CD14-positive monocyte (primary cell): ENCODE results near the gene CYLD. TPM values are rescaled to one million over a fixed set of nuclear protein-coding genes. Genes with fewer than 3 reads are reported as not detected.

Source experiments
- DNase-seq, 3 donors: peaks; one replicate each; pipeline ENCODE4 v3.0.0-alpha.2; 2011 to 2022
- H2AFZ ChIP-seq: 2 replicates; pipeline ENCODE4 v1.6.0; 2012; ENCODE audit warnings: mild to moderate bottlenecking, low read depth, low read length, inconsistent platforms; ENCODE audit not compliant: insufficient read depth, poor library complexity, severe bottlenecking
- H3K27ac ChIP-seq, 2 donors: 1 replicate in 1 of 2; 2 replicates in 1 of 2; pipeline ENCODE4 v1.5.1; 2012 to 2013; ENCODE audit warnings: low read length in 2 of 2, control low read depth in 1 of 2, inconsistent platforms in 1 of 2, low read depth in 1 of 2, mild to moderate bottlenecking in 1 of 2
- H3K27me3 ChIP-seq, 2 donors: one replicate each; pipeline versions ENCODE4 v1.6.0 to v1.6.1; 2011 to 2013; ENCODE audit warnings: low read length in 2 of 2; ENCODE audit not compliant: control insufficient read depth in 2 of 2, insufficient read depth in 2 of 2
- H3K36me3 ChIP-seq, 2 donors: replicated peaks in 1 of 2; 1 replicate in 1 of 2; 2 replicates in 1 of 2; pipeline versions ENCODE4 v1.5.1 to v1.6.1; 2012 to 2013; ENCODE audit warnings: low read length in 2 of 2, control low read depth in 1 of 2, inconsistent platforms in 1 of 2, mild to moderate bottlenecking in 1 of 2; ENCODE audit not compliant: insufficient read depth in 2 of 2, control insufficient read depth in 1 of 2
- H3K4me1 ChIP-seq, 2 donors: 1 replicate in 1 of 2; 2 replicates in 1 of 2; pipeline versions ENCODE4 v1.5.1 to v1.6.1; 2012 to 2013; ENCODE audit warnings: low read length in 2 of 2, control low read depth in 1 of 2, inconsistent platforms in 1 of 2, mild to moderate bottlenecking in 1 of 2, moderate library complexity in 1 of 2; ENCODE audit not compliant: insufficient read depth in 2 of 2, control insufficient read depth in 1 of 2
- H3K4me2 ChIP-seq: replicated peaks from 2 replicates; pipeline ENCODE3; 2012; ENCODE audit warnings: low read length, moderate library complexity, mild to moderate bottlenecking; ENCODE audit not compliant: poor library complexity, severe bottlenecking; ENCODE audit errors: extremely low read depth
- H3K4me3 ChIP-seq, 3 experiments: fragments of 200-600 bp in 1 of 3; sonication (generic) in 1 of 3; replicated peaks in 1 of 3; 1 replicate in 2 of 3; 2 replicates in 1 of 3; pipeline ENCODE4 v1.5.1; 2011 to 2013; ENCODE audit warnings: low read length in 3 of 3, mild to moderate bottlenecking in 3 of 3, control low read depth in 2 of 3, low read depth in 2 of 3, inconsistent platforms in 1 of 3, moderate library complexity in 1 of 3
- H3K79me2 ChIP-seq: 2 replicates; pipeline ENCODE4 v1.6.0; 2012; ENCODE audit warnings: mild to moderate bottlenecking, control low read depth, inconsistent platforms, low read length, moderate library complexity; ENCODE audit not compliant: insufficient read depth
- H3K9ac ChIP-seq: 2 replicates; pipeline ENCODE4 v1.6.0; 2017; ENCODE audit warnings: low read length, mild to moderate bottlenecking; ENCODE audit not compliant: insufficient read depth, poor library complexity, severe bottlenecking
- H3K9me3 ChIP-seq, 2 donors: replicated peaks in 1 of 2; 1 replicate in 1 of 2; 2 replicates in 1 of 2; pipeline versions ENCODE4 v1.5.1 to v1.6.1; 2012 to 2013; ENCODE audit warnings: low read length in 2 of 2, control low read depth in 1 of 2; ENCODE audit not compliant: control insufficient read depth in 1 of 2, insufficient read depth in 1 of 2
- H4K20me1 ChIP-seq: 2 replicates; pipeline ENCODE4 v1.6.0; 2012; ENCODE audit warnings: mild to moderate bottlenecking, low read length, control low read depth, moderate library complexity; ENCODE audit not compliant: insufficient read depth
- H3K27ac Mint-ChIP-seq, 7 donors: one replicate each; pipeline ENCODE4 v1.8.0; 2020; ENCODE audit warnings: mild to moderate bottlenecking in 7 of 7, mixed read lengths in 7 of 7, moderate library complexity in 6 of 7, inconsistent platforms in 2 of 7
- H3K27me3 Mint-ChIP-seq, 3 donors: one replicate each; pipeline ENCODE4 v1.8.0; 2021 to 2022; ENCODE audit warnings: low read depth in 3 of 3, mild to moderate bottlenecking in 3 of 3, mixed read lengths in 3 of 3, moderate library complexity in 3 of 3, inconsistent platforms in 1 of 3
- H3K36me3 Mint-ChIP-seq, 2 donors: one replicate each; pipeline ENCODE4 v1.8.0; 2020; ENCODE audit warnings: mixed read lengths in 2 of 2, inconsistent platforms in 1 of 2, mild to moderate bottlenecking in 1 of 2
- H3K4me1 Mint-ChIP-seq: one replicate; pipeline ENCODE4 v1.8.0; 2020; ENCODE audit warnings: mild to moderate bottlenecking, mixed read lengths
- H3K4me3 Mint-ChIP-seq, 2 donors: one replicate each; pipeline ENCODE4 v1.8.0; 2020; ENCODE audit warnings: mild to moderate bottlenecking in 2 of 2, mixed read lengths in 2 of 2, moderate library complexity in 1 of 2
- H3K9me3 Mint-ChIP-seq, 7 donors: one replicate each; pipeline ENCODE4 v1.8.0; 2020 to 2022; ENCODE audit warnings: mixed read lengths in 7 of 7, mild to moderate bottlenecking in 6 of 7, moderate library complexity in 6 of 7, inconsistent platforms in 2 of 7
- CTCF ChIP-seq: fragments of 200-600 bp; IDR thresholded peaks from one replicate; pipeline ENCODE4 v1.8.0; 2022; ENCODE audit warnings: antibody characterized with exemption, mild to moderate bottlenecking
- WGBS: methylation state at CpG from one replicate; pipeline ENCODE4 v1.1.5; 2013; ENCODE audit warnings: missing lambda C conversion rate; ENCODE audit not compliant: insufficient coverage; 5-methylcytosine and 5-hydroxymethylcytosine counted together
- intact Hi-C, 2 donors: fragments of 100-400 bp; cut with micrococcal nuclease; formaldehyde crosslinking; loops; one replicate each; pipeline versions ENCODE4 v1.15.0 to v1.15.1; 2023
- polyA plus RNA-seq, 3 donors: library from polyadenylated mRNA; depleted of rRNA in 1 of 3; unstranded in 2 of 3; stranded (reverse) in 1 of 3; fragments of 300-500 nt in 2 of 3; fragments of >200 nt in 1 of 3; fragmentation: Illumina TruSeq in 2 of 3; gene quantifications; 1 replicate in 2 of 3; 2 replicates in 1 of 3; pipeline ENCODE4 v1.2.3, GENCODE V29; 2012 to 2021

CYLD gene
- polyA plus RNA-seq, 3 donors = 32.1 to 57.9 (median 35.9) TPM

- peaks cover 26 to 31% of the 10 kb centered on the region in 2 donors for H3K36me3 ChIP-seq
- Mint-ChIP-seq H3K27ac (peak overlapping the region; percentile 98 to 100 (median 99)), H3K9me3 (no peaks in the 10 kb centered on the region), H3K4me3 (peak overlapping the region; percentile 95 to 99), H3K27me3 (no peaks in the 10 kb centered on the region), H3K4me1 (peaks cover 87% of the 10 kb centered on the region), H3K36me3 (peaks cover 39 to 55% of the 10 kb centered on the region in 2 donors)
- intact Hi-C loops = loop anchor here (5.0 to 10.0 kb wide), 2 partner anchors 46 to 422 kb away; partner anchors contain the start of gene CYLD (in 2 of the 2)
- peak overlapping the region; percentile 95 for H3K9ac ChIP-seq
- peaks cover 75 to 89% of the 10 kb centered on the region in 2 donors for H3K4me1 ChIP-seq
- TF ChIP-seq CTCF = no peak
- peaks cover 95% of the 10 kb centered on the region for H3K79me2 ChIP-seq
- peak; percentile 98 to 100 (median 99) for DNase-seq
- WGBS = 48% methylated on average over 10 of the region's 15 CpGs
- peak overlapping the region; percentile 99 for H3K4me2 ChIP-seq
- peak overlapping the region in 2 of 3 experiments; percentile 32 to 95 for H3K4me3 ChIP-seq
- peak overlapping the region; percentile 97 to 100 for H3K27ac ChIP-seq
- H4K20me1 ChIP-seq = peaks cover 34% of the 10 kb centered on the region
- H3K27me3 ChIP-seq = no peaks in the 10 kb centered on the region
- no peak overlapping the region for H2AFZ ChIP-seq
- H3K9me3 ChIP-seq = no peaks in the 10 kb centered on the region
These were observed 45.1 kb upstream of the CYLD start for GRCh38 chr16:50696575-50697420.

- no peaks in the 10 kb centered on the region for H3K27me3 Mint-ChIP-seq
- 94% methylated on average over 3 of the region's 5 CpGs for WGBS
- Histone ChIP-seq H4K20me1 (peaks cover 40% of the 10 kb centered on the region), H3K4me3 (peak overlapping the region in 1 of 3 experiments; percentile 95), H3K4me2 (peak overlapping the region; percentile 99), H3K27me3 (no peaks in the 10 kb centered on the region), H3K79me2 (peaks cover 100% of the 10 kb centered on the region), H3K9me3 (no peaks in the 10 kb centered on the region), H3K27ac (peak overlapping the region; percentile 97 to 100), H3K36me3 (peaks cover 32 to 37% of the 10 kb centered on the region in 2 donors), H3K4me1 (peaks cover 75 to 94% of the 10 kb centered on the region in 2 donors), H3K9ac (peak overlapping the region; percentile 95), H2AFZ (no peak overlapping the region)
- peak overlapping the region; percentile 98 to 100 (median 99) for H3K27ac Mint-ChIP-seq
- DNase-seq = no peak
- no peaks in the 10 kb centered on the region for H3K9me3 Mint-ChIP-seq
- H3K4me1 Mint-ChIP-seq = peaks cover 88% of the 10 kb centered on the region
- peak overlapping the region; percentile 79 to 89 for H3K4me3 Mint-ChIP-seq
- TF ChIP-seq CTCF = no peak
- H3K36me3 Mint-ChIP-seq = peaks cover 44 to 60% of the 10 kb centered on the region in 2 donors
- intact Hi-C loops = loop anchor here (5.0 to 10.0 kb wide), 2 partner anchors 45 to 423 kb away; partner anchors contain the start of gene CYLD (in 2 of the 2)
These were observed 44.5 kb upstream of the CYLD start for GRCh38 chr16:50697421-50697715.
